Neutrophil (primary cell): ENCODE results near the gene LMNTD2.

Experiments
- H3K27ac ChIP-seq: fragments of 200-600 bp; sonication (generic); 2 replicates; pipeline ENCODE4 v1.5.1; 2016; ENCODE audit warnings: mild to moderate bottlenecking, moderate library complexity
- H3K27me3 ChIP-seq: fragments of 200-600 bp; sonication (generic); 2 replicates; pipeline ENCODE4 v1.6.0; 2016; ENCODE audit warnings: mild to moderate bottlenecking
- H3K36me3 ChIP-seq: fragments of 200-600 bp; sonication (generic); 2 replicates; pipeline ENCODE4 v1.5.1; 2017
- H3K4me1 ChIP-seq, 2 experiments: fragments of 200-600 bp in 1 of 2; sonication (generic) in 1 of 2; 1 replicate in 1 of 2; 2 replicates in 1 of 2; pipeline versions ENCODE4 v1.5.1 to v1.6.1; 2013 to 2016; ENCODE audit warnings: low read depth in 1 of 2, low read length in 1 of 2, mild to moderate bottlenecking in 1 of 2, moderate library complexity in 1 of 2; ENCODE audit not compliant: control insufficient read depth in 1 of 2, insufficient read depth in 1 of 2
- H3K4me3 ChIP-seq, 2 experiments: fragments of 200-600 bp in 1 of 2; sonication (generic) in 1 of 2; 1 replicate in 1 of 2; 2 replicates in 1 of 2; pipeline ENCODE4 v1.5.1; 2013 to 2016; ENCODE audit warnings: low read depth in 1 of 2, low read length in 1 of 2, mild to moderate bottlenecking in 1 of 2, moderate library complexity in 1 of 2
- H3K9me3 ChIP-seq: fragments of 200-600 bp; sonication (generic); 2 replicates; pipeline ENCODE4 v1.5.1; 2016
- TF ChIP-seq, protein P1 (sequence below): fragments of 200-600 bp; sonication (generic); IDR thresholded peaks from 2 replicates; pipeline ENCODE4 v1.5.1; 2016; ENCODE audit warnings: antibody characterized with exemption

The LMNTD2 gene

DNA sequence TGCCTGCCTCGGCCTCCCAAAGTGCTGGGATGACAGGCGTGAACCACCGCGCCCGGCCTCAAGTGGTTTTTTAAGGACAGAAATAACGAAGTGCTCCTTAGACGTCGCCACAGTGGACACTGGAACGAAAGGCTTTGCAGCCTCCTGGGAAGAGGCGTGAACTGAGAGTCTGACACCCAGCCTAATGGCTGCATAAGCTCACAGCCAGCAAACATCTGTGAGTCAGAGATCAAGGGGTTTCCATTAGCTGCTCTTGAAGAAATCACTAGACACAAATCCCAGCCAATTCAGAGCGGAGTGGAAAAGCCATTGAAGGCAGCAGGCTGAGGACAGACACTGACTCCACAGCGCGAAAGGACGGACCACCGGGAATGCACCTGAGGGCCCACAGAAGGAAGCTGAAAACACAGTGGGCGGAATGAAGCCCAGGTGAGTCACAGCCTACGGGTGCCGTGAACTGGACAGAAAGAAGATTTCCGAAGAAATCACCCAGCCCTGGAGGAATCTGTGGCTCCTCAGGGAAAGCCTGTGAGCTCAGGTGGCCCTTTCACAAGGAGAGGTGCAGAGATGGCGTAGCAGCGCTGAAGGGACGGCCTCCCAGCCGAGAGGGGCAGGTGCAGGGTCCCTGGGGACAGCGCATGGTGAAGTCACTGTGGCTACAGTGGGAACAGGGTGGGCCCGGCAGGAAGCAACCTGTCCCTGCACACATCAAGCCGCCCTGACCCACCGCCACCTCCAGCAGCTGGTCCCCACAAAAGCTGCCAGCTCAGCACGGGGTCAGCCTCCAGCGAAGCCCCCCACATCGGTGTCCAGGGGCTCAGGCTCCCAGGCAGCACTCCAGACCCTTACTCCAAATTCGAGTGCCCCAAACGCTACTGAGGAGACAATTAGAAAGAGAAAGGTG lies 11.6 kb downstream of the LMNTD2 start:
- TF ChIP-seq, protein P1, sequence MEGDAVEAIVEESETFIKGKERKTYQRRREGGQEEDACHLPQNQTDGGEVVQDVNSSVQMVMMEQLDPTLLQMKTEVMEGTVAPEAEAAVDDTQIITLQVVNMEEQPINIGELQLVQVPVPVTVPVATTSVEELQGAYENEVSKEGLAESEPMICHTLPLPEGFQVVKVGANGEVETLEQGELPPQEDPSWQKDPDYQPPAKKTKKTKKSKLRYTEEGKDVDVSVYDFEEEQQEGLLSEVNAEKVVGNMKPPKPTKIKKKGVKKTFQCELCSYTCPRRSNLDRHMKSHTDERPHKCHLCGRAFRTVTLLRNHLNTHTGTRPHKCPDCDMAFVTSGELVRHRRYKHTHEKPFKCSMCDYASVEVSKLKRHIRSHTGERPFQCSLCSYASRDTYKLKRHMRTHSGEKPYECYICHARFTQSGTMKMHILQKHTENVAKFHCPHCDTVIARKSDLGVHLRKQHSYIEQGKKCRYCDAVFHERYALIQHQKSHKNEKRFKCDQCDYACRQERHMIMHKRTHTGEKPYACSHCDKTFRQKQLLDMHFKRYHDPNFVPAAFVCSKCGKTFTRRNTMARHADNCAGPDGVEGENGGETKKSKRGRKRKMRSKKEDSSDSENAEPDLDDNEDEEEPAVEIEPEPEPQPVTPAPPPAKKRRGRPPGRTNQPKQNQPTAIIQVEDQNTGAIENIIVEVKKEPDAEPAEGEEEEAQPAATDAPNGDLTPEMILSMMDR: no peak
- H3K4me3 ChIP-seq: no peak overlapping the region
- no peaks in the 10 kb centered on the region for H3K9me3 ChIP-seq
- H3K4me1 ChIP-seq: no peaks in the 10 kb centered on the region
- H3K27me3 ChIP-seq: peaks cover 30% of the 10 kb centered on the region
- no peak overlapping the region for H3K27ac ChIP-seq
- H3K36me3 ChIP-seq: no peaks in the 10 kb centered on the region

DNA sequence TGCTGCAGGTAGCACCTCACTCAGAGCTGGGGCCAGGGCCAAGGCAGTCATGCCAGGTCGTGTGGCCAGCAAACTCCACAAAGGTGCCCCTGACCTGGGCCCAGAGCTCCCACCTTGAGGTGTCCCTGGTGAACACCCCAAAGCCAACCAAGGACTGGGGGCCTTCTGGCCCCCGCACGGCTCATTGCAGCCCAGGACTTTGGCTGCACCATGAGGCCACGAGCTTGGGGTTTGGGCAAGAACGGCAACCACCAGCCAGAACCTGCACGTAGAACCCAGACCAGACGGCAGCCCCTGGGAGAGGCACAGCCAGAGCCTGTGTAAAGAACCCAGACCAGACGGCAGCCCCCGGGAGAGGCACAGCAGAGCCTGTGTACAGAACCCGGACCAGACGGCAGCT lies 15.4 kb downstream of the LMNTD2 start:
- Histone ChIP-seq H3K9me3 (no peaks in the 10 kb centered on the region), H3K4me3 (no peak overlapping the region), H3K4me1 (no peaks in the 10 kb centered on the region), H3K27me3 (peaks cover 18% of the 10 kb centered on the region), H3K36me3 (no peaks in the 10 kb centered on the region), H3K27ac (no peak overlapping the region)
- TF ChIP-seq, protein P1: no peak

DNA sequence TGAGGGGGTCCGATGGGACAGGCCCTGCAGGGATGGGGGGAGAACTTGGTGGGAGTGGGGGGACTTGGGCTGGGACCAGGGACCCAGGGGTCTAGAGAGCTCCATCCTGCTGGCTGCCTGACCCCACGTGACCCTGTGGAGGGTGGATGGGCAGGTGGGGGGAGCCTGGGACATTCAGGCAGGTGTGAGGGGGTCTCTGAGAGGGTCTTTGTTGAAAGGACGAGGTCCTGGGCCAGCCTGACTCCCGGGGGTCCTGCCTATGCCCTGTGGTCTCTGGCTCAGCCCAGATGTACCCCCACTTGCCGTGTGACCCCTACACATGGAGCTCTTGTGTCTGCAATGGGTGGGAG lies 15.7 kb downstream of the LMNTD2 start:
- Histone ChIP-seq H3K27me3 (peaks cover 22% of the 10 kb centered on the region), H3K4me3 (no peak overlapping the region), H3K9me3 (no peaks in the 10 kb centered on the region), H3K27ac (no peak overlapping the region), H3K4me1 (no peaks in the 10 kb centered on the region), H3K36me3 (no peaks in the 10 kb centered on the region)
- TF ChIP-seq, protein P1: no peak

DNA sequence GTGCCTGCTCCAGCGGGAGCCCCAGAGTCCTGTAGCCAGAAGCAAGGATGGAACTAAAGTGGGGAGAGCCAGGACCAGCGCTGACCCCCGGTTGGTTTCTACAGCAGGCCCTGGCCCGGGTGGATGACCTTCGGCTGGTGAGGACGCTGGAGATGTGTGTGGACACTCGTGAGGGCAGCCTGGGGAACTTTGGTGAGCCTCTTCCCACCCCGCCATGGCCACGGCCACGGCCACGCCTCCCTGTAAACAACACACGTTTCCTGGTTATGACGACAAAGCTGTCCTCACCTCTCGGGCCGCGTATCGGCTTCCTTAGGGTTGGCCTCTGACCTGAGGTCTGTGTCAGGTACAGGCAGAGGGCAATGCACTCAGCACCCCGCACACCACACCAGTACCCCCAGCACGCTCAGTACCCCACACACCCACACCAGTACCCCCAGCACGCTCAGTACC lies 19.1 kb downstream of the LMNTD2 start:
- Histone ChIP-seq H3K36me3 (no peaks in the 10 kb centered on the region), H3K27me3 (peaks cover 45% of the 10 kb centered on the region), H3K9me3 (no peaks in the 10 kb centered on the region), H3K27ac (no peak overlapping the region), H3K4me3 (no peak overlapping the region), H3K4me1 (peaks cover 15% of the 10 kb centered on the region in 2 experiments)
- TF ChIP-seq, protein P1: no peak

DNA sequence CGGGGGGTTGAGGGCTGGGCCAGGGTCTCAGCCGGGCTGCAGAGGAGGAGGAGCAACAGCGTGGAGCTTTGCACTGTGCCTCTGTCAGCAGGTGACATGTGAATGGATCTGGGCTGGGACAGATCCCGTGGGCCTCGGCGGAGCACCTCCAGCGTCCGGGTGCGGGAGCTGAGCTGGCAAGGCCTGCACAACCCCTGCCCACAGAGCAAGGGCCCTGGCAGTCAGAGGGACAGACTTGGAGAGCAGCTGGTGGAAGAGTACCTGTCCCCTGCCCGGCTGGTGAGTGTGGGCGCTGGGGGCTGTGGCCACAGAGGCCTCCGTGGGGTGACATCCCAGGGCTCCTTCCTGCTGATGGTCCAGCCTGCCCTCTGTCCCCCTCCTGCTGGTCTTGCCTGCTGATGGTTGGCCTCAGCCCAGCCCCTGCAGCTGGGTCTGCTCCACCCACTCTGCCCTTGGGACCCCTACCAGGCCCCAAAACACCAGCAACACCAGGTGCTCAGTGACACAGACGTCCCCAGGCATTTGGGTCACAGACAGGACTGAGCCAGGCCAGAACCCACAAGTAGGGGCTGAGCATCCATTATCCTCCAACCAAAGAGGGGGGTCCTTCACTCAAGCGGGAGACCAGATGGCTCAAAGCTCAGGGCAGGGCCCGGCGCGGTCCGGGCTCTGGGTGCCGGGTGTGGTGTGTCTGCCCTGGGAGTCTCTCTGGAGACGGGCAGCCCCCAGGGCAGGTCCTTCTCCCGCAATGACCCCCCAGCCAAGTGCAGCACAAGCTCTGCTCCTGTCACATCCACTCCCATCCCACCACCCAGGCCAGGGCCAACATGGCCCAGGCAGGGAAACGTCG lies 19.7 kb downstream of the LMNTD2 start:
- H3K27ac ChIP-seq: no peak overlapping the region
- no peaks in the 10 kb centered on the region for H3K9me3 ChIP-seq
- TF ChIP-seq, protein P1: no peak
- no peaks in the 10 kb centered on the region for H3K36me3 ChIP-seq
- peaks cover 51% of the 10 kb centered on the region for H3K27me3 ChIP-seq
- H3K4me3 ChIP-seq: no peak overlapping the region
- peaks cover 21 to 22% of the 10 kb centered on the region in 2 experiments for H3K4me1 ChIP-seq
